Measurements from ENCODE around the gene RPRM. TPM values are rescaled to one million over a fixed set of nuclear protein-coding genes. Genes with fewer than 3 reads are reported as not detected.
"Not testable (repeated sequence)": the region's sequence is repeated elsewhere in the genome, so short reads cannot be mapped to it uniquely, and the experiment has no call there.

RPRM gene
- not detected in 2 replicates for total RNA-seq

DNA sequence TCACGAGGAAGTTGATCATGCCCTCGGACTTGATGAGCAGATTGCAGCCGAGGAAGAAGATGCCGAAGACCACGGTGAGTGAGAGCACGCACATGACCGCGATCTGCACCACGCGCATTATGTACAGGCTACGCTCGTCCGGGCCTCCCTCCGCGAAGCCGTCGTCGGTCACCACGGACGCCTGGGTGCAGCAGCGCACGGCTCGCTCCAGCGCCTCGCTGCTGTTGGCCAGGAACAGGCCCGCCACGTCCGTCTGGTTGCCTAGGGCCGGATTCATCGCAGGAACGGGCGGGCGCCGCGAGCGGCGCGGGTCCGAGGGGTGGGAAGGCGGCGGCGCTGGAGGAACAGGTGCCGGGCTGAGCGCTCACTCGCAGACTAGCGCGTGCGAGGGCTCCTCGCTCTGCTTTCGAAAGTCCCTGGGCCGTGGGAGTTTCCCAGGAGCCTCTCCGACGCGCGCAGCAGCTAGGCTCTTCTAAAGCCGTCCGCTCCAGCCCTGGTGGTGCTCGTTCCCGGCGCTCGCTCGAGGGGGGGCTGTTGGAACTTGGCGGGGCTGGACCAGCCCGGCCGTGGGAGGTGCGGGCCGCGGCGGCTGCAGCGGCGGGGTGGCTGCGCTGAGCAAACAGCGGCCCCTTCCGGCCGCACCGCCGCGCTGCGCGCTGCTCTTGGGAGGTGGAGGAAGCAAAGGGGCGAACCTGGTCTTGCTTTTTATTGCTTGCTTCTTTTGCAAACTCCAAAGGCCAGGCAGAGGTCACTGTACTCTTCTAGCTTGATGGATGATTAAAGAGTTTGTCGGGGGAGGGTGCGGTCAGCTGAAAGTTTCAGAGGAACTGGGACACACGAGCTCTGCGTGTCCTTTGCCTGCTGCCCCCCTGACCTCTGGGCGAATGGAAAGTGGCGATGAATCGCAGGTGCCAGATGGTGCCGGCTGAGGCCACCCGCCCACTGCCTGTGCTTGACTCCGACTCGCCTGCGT lies at the start of gene RPRM:
RPRM (minus strand) TSS at position 474 of the 973 bp plus-strand sequence; CDS start at position 277, 197 bp downstream.
- DNase-seq (ENCODE audit: low read depth, low spot score), result peak; percentile 8

DNA sequence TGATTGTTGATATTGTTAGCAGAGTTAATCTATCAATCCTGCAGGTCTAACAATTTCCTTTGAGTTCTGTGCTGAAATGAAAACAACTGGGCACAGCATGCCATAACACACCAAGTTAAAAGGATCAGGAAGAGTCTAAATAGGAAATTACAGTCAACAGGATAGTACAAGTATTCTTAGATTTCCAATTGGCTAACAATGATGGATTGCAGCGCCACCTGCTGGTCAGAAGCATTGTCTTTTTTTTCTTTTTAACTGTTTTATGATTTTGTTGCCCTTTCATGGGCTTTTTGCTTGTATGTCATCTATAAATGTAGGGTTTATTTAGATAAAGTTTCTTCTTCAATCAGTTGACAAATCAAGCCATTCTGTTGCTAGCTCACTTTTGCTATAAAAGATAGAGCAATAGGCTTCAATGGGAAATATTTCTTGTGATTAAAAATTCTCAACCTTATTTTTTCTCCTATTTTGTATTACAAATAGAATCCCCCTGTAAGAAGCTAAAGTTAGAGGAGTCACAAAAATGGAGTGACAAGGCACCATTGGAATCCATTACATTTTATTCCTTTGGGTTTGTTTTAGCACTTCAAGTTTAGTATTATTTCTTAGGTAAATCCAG lies 40.8 kb upstream of the RPRM start:
- DNase-seq (ENCODE audit: low read depth, low spot score), result no peak

DNA sequence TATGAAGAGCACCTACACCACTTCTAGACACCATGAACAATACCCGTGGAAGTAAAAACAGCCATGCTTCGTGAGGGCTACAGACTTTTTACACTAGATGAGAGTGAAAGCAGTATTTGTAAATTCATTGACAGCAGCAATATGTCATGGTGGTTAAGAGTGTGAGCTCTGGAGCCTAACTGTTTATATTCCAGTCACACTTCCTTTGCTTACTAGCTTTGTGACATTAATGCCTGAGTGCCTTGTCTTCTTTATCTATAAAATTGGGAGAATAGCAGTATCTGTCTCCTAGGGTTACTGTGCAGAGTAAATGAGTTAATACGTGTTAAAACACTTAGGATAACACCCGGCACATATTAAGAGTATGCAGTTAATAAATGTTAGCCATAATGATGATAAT lies 33.8 kb upstream of the RPRM start:
- no peak for DNase-seq (ENCODE audit: low read depth, low spot score)

DNA sequence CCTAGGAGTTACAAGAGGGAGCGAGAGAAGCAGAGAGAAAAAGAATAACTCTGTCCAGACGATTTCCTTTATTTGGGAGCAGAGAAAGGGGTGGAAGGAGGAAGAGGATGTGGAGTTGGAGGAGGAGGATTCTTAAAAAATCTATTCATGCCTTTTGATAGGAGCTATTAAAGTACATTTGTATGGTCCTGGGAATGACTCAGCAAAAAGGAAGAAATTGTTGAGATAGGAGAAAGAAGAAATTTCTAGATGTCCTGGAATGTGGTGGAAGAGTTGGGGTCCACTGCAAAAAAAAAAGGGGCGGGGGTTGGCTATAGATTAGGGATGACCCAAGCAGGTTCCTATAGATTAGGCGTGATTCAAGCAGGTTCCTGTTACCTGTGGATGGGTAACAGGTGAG lies 32.4 kb upstream of the RPRM start:
- DNase-seq (ENCODE audit: low read depth, low spot score), result no peak

DNA sequence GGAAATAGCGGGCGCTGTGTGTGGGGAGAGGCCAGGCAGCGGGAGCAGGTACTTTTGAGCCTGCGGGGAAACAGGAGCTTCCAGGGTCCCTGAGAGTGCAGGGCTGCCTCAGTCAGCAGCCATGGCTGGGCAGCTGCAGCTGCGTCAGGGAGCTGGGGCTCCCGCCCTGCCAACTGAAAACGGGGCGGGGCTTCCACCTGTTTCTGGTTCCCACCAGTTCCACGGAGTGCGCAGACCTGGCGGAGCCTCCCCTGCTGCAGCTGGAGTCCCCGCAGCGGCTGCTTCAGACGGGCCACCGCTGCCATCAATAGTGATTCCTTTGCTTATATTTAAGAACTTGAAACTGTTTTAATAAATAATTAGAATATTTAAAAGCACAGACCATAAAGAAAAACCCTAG lies 30.6 kb upstream of the RPRM start:
- DNase-seq (ENCODE audit: low read depth, low spot score), result no peak

DNA sequence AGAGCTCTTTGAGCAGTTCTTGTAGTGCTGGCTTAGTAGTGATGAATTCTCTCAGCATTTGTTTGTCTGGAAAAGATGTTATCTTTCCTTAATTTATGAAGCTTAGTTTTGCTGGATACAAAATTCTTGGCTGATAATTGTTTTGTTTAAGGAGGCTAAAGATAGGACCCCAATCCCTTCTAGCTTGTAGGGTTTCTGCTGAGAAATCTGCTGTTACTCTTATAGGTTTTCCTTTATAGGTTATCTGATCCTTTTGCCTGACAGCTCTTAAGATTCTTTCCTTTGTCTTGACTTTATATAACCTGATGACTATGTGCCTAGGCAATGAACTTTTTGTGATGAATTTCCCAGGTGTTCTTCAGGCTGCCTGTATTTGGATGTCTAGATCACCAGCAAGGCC lies 27.9 kb upstream of the RPRM start:
- DNase-seq (ENCODE audit: low read depth, low spot score), result not testable (repeated sequence)

DNA sequence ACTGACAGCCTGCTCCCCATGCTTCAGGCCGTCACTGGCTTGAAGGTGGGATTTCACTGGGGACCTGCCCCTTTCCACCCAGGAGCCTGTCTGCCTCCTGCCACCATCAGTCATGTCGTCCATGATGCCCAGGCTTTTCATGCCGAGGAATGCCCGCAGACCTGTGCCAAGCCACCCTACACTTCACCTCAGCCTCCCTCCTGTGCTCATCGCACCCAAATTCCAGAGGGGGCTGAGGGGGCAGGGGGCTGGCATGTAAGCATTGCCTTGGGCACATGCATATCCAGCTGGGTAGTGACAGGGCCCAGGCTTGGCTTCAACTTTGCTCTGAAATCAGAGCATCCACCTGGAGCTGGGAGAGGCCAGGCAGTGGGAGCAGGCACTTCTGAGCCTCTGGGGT lies 20.9 kb upstream of the RPRM start:
- no peak for DNase-seq (ENCODE audit: low read depth, low spot score)

- DNase-seq (ENCODE audit: low read depth, low spot score), result no peak
These were observed 19.5 kb upstream of the RPRM start for GRCh38 chr2:153497938-153498629.

- DNase-seq (ENCODE audit: low read depth, low spot score), result no peak
These were observed 17.2 kb upstream of the RPRM start for GRCh38 chr2:153495725-153496124.

- no peak for DNase-seq (ENCODE audit: low read depth, low spot score)
These were observed 9.5 kb upstream of the RPRM start for GRCh38 chr2:153488072-153488471.

GRCh38 chr2:153487448-153487847 lies 8.9 kb upstream of the RPRM start:
- no peak for DNase-seq (ENCODE audit: low read depth, low spot score)

GRCh38 chr2:153479573-153479972 lies 1.0 kb upstream of the RPRM start:
- DNase-seq (ENCODE audit: low read depth, low spot score), result no peak

- no peak for DNase-seq (ENCODE audit: low read depth, low spot score)
These were observed 800 bp downstream of the RPRM start for GRCh38 chr2:153477636-153478288.

DNA sequence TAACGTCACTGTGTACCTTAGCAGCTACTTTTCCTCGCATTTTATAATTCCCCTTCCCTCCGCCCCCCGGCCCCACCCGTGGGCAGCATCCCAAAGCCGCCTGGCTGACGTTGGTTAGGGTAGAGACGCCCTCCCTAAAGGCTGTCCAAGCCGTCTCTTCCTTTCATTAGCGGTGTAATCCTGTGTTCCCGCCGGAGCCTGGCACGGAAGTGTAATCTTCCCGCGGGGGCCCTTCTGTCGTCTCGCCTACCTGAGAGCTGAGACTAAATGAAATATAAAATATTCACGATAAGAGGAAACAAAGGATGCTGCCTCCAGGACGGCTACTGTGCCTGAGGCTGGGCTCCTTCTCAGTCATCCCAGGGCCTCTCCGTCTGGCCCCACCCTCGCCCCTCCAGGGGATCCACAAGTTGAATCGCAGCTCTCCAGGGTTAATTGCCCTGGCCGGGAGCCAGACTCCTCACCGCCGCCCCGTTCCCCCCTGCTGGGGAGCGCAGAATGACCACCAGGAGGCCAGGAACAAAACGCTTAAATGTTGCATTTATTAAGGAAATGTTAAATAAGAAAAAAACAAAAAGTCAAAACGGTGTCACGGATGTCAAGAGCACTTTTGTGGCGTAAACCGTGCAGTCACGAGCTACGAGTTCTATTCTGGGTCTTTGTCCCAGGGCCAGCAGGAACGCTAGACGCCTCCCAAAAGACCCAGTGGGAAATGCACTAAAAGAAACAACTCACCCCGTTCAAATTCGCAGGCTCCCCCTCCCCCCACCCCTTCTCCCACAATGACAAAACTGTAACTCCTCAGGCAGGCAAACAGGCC lies 1.5 kb downstream of the RPRM start:
- no peak for DNase-seq (ENCODE audit: low read depth, low spot score)

GRCh38 chr2:153476491-153476815 lies 2.1 kb downstream of the RPRM start:
- no peak for DNase-seq (ENCODE audit: low read depth, low spot score)

- no peak for DNase-seq (ENCODE audit: low read depth, low spot score)
These were observed 3.6 kb downstream of the RPRM start for GRCh38 chr2:153474876-153475435.

DNA sequence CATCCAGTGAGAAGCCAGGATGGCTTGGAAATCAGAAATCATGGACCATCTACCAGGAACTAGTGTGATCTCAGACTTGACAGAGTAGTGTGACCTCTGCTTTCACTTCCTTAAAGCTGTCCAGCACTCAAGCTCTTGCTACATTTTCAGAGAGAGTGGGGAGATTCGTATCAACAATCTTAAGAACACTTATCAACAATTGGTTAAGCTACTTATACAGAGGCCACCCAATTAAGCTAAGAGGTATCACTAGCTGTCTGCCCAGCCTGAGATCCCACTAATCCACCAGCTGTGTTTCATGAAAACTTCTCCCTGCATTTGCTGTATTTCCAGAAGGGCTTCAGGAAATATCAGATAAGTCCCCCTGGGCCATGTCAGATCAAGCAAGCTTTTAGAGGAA lies 4.2 kb downstream of the RPRM start:
- DNase-seq (ENCODE audit: low read depth, low spot score), result no peak

- DNase-seq (ENCODE audit: low read depth, low spot score), result no peak
These were observed 7.7 kb downstream of the RPRM start for GRCh38 chr2:153470867-153471266.

DNA sequence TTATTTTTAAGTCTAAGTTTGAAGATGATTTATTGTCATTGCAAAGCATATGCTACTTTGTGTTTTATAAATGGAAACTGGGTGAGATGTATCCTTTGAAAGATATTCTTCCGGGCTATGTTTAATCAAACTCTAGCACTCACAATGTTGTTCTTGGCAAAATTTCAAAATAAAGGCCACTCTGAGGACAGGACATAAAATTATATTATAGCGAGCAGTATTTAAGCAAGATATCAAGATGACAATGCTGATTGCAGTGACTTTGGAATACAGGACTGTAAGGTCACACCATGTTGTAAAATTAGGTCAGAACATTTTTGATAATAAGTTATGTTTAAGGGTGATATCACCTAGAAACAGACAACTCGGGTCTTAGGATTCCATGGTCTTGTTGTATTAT lies 14.2 kb downstream of the RPRM start:
- no peak for DNase-seq (ENCODE audit: low read depth, low spot score)

GRCh38 chr2:153462338-153462859 lies 16.2 kb downstream of the RPRM start:
- no peak for DNase-seq (ENCODE audit: low read depth, low spot score)

All from pulmonary artery endothelial cell (primary cell).